WI38 (cell line): ENCODE data around the gene SBNO2.

Experiments used
- H3K4me3 ChIP-seq: 2 replicates; pipeline ENCODE4 v1.5.1; 2011; ENCODE audit warnings: low read depth, mild to moderate bottlenecking, control low read depth, low read length
- TF ChIP-seq, protein P1 (sequence below): IDR thresholded peaks from 2 replicates; pipeline ENCODE4 v1.5.1; 2012; ENCODE audit warnings: low read depth, mild to moderate bottlenecking, control low read depth, low read length

Gene SBNO2

DNA sequence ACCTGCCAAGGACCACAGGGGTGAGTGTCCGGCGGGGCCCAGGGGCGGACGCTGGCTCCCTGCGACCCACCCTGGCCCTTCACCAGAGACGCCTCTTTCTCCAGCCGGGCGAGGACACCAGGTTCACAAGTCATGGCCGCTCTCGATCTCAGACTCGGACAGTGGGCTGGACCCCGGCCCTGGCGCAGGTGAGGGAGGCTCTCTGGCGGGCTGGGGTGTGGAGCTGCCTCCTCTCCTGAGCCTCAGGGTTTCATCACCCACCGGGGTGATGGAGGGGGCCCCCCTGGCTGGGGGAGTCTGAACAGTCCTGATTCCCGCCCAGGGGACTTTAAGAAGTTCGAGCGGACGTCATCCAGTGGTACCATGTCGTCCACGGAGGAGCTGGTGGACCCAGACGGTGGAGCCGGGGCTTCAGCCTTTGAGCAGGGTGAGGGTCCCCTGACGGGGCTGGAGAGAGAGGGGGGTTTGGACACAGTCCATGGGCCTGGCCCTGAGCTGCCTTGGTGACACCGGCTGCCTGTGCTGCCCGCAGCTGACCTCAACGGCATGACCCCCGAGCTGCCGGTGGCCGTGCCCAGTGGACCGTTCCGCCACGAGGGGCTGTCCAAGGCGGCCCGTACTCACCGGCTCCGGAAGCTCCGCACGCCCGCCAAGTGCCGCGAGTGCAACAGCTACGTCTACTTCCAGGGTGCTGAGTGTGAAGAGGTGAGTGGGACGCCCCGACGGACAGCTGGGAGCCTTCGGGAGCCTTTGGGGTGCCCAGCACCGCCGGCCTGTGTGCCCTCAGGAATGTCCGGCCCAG lies 93.5 kb downstream of the SBNO2 start:
- no peak overlapping the region for H3K4me3 ChIP-seq
- TF ChIP-seq, protein P1, sequence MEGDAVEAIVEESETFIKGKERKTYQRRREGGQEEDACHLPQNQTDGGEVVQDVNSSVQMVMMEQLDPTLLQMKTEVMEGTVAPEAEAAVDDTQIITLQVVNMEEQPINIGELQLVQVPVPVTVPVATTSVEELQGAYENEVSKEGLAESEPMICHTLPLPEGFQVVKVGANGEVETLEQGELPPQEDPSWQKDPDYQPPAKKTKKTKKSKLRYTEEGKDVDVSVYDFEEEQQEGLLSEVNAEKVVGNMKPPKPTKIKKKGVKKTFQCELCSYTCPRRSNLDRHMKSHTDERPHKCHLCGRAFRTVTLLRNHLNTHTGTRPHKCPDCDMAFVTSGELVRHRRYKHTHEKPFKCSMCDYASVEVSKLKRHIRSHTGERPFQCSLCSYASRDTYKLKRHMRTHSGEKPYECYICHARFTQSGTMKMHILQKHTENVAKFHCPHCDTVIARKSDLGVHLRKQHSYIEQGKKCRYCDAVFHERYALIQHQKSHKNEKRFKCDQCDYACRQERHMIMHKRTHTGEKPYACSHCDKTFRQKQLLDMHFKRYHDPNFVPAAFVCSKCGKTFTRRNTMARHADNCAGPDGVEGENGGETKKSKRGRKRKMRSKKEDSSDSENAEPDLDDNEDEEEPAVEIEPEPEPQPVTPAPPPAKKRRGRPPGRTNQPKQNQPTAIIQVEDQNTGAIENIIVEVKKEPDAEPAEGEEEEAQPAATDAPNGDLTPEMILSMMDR, result no peak

DNA sequence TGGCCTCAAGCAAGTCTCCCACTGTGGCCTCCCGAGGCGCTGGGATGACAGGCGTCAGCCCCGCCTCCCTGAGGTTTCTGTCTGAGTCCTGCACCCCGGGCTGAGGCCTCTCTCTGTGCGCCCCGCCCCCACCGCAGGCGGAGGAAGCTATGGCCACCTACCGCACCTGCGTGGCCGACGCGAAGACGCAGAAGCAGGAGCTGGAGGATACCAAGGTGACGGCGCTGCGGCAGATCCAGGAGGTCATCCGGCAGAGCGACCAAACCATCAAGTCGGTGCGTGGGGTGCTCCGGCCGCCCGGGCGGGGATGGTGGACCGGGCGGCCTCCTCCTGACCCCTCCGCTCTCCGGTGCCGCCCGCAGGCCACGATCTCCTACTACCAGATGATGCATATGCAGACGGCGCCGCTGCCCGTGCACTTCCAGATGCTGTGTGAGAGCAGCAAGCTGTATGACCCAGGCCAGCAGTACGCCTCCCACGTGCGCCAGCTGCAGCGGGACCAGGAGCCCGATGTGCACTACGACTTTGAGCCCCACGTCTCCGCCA lies 94.4 kb downstream of the SBNO2 start:
- H3K4me3 ChIP-seq, result no peak overlapping the region
- TF ChIP-seq, protein P1, result no peak

DNA sequence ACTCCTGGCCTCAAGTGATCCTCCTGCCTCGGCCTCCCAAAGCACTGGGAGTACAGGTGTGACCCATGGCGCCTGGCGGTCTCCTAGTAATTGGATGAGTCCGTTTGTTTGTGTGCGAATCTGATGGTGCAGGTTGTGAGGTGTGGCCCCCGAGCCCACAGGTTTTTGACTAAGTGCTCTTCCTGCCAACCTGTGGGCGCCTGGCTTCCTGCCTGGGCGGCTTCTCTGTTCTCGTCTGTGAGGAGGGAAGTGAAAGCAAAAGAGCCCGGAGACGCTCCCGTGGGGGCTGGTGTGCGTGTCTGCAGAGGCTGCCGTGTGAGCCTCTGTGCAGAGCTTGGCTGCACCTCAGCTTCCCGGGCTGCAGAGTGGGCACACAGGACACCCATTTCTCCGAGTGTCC lies 97.1 kb downstream of the SBNO2 start:
- TF ChIP-seq, protein P1, result no peak
- H3K4me3 ChIP-seq, result no peak overlapping the region

DNA sequence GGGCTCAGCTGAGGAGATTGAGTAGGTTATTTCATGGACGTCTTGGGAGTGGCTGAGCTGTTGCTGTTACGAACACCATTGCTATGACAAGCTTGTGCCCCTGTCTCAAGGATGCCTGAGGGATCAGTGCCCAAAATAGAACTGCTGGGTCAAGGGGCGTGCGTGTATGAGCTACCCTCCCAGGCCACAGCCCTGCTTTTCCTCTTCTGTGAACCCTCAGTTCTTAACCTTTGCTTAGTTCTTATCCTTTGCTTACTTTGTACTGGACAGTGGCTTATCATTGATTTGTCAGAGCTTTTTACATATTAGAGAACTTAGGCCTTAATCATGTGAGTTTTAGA lies 98.1 kb downstream of the SBNO2 start:
- TF ChIP-seq, protein P1, result no peak
- H3K4me3 ChIP-seq, result no peak overlapping the region

DNA sequence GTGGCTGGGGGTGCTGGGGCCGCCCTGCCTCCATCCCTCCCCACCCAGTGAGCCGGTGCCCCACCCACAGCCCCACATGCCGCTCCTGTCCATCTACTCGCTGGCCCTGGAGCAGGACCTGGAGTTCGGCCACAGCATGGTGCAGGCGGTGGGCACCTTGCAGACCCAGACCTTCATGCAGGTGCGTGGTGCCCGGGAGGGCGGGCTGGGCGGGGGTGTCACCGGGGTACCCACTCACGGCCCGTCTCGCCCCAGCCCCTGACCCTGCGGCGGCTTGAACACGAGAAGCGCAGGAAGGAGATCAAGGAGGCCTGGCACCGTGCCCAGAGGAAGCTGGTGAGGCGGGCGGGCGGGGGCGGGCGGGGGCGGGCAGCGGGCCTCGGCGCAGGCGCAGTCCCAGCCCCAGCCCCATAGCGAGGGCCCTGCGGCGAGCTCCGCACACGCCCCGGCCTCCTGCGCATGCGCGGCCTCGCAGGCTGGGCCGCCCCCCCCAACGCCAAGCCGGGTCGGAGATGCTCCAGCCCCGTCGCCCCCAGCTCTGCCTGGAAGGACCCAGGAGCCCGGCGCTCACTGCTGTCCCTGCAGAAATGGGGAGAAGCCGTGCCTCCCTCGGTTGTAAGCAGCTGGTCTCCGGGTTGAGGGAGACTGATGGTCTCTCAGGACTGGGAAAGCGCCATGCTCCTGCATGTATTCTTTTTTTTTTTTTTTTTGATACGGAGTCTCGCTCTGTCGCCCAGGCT lies 99.4 kb downstream of the SBNO2 start:
- H3K4me3 ChIP-seq, result no peak overlapping the region
- TF ChIP-seq, protein P1, result no peak

DNA sequence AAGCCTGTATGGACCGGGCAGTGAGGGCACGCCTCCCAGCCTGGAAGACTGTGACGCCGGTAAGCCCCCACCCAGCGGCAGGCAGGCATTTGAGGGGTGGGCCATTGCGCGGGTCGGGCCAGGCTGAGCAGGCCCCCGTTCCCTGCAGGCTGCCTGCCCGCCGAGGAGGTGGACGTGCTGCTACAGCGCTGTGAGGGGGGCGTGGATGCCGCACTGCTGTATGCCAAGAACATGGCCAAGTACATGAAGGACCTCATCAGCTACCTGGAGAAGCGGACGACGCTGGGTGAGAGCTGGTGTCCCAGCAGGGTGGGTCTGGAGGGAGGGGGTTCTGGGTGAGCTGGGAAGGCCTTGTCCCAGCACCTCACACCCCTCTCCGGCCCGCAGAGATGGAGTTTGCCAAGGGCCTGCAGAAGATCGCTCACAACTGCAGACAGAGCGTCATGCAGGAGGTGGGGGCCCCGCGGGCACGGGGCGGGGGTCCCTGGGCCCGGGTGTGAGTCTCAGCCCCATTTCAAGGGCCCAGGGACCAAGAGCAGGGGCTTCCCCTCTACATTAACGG lies 100.0 kb downstream of the SBNO2 start:
- TF ChIP-seq, protein P1, result no peak
- no peak overlapping the region for H3K4me3 ChIP-seq
